Stimulated activated CD4-positive, alpha-beta T cell treated with anti-CD3 and anti-CD28 coated beads, Interleukin-2, amount 100 ng/mL, for 4 hours (primary cell): ENCODE measurements around the gene GCK.
"Not testable (repeated sequence)": the region's sequence is repeated elsewhere in the genome, so short reads cannot be mapped to it uniquely, and the experiment has no call there.

Experiments
- DNase-seq: peaks from one replicate; pipeline ENCODE4 v3.0.0-alpha.2; 2020; ENCODE audit warnings: low read depth

Gene GCK

DNA sequence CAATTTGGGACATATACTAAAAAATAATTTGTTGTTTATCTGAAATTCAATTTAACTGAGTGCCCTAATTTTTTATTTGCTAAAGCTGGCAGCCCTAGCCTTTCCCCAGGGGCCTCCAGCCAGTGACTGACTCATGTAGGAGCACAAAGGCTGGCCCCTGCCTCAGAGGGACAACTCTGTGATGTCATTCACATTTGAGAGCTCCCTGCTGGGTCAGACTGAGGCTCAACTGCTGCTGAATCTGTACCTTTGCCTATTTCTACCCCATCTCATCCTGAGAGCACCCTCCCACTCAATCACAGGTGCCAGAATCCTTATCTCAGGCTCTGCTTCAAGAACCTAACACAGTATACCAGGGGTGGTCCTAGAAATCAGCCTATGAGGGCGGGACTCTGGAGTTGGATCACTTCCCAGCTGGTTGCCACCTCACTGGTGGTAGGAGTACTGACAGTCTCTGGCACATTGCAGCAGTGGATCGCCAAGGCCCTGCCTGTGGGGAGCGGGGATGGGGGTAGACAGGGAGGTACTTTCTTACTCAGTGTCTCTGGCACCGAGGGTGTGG is 11.6 kb downstream of the GCK start:
- DNase-seq = no peak

DNA sequence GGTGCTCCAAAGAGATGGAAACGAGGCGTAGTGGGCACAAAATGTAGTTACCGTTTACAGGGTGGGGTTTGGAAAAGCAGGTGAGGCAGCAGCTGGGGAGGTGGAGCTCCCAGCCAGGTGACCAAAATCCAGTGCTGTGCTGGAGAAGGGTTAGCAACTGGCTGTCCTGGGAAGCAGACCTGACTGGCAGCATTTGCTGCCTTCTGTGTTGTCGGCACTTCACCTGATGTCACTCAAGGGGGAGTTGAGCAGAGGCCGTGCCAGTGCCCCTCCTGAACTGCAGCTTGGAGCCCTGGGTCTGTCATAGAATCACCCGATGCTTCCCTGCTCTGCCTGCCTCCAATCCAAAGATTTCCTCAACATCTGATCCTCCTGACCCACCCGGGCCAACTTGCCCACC is 12.8 kb downstream of the GCK start:
- no peak for DNase-seq

DNA sequence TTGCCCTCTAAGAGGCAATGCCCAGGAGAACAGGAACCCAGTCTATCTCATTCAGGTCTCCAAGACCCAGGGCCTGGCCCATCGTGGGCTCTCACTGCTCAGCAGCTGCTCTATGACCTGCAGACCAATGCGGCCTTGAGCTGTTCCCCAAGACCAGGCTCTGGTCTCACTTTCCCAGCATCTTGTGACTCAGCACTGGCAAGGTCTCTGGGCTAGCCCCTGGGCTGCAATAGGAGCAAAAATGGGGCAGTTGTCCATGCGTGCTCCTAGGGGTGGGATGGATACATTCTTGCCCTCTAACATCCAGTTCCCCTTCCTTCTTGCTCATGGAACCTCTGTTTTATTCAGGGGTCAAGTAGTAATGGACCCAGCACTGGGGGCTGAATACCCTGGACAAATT is 13.5 kb downstream of the GCK start:
- no peak for DNase-seq

DNA sequence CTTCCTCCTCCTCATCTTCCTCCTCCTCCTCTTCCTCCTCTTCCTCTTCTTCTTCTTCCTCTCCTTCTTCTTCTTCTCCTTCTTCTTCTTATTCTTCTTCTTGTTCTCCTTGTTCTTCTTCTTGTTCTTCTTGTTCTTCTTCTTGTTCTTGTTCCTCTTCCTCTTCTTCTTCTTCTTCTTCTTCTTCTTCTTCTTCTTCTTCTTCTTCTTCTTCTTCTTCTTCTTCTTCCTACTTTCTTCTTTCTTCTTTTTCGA is 14.6 kb downstream of the GCK start:
- not testable (repeated sequence) for DNase-seq

DNA sequence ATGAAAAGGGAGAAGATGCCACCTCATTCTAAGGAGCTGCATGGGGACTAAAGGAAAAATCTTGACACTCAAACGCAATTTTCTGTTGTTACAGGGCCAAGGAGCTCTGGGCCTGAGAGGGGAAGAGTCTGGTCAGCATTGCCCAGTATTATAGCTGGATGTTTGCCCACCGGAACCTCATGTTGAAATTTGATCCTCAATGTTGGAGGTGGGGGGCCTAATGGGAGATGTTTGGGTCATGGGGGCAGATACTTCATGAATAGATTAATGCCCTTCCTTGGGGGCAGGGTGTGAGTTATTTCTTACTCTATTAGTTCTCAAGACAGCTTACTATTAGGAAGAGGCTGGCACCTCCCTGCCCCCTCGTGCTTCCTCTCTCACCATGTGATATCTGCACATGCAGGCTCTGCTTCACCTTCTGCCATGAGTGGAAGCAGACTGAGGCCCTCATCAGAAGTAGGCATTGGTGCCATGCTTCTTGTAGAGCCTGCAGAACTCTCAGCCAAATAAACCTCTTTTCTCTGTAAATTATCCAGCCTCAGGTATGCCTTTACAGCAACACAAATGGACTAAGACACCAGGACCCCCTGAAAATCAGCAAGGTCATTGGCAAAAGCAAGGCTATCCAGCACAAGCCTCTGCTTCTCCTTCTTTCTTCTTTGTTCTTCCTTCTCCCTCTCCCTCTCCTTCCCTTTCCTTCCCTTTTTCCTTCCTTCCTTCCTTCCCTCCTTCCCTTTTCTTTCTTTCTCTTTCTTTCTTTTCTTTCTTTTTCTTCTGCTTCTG is 15.1 kb downstream of the GCK start:
- no peak for DNase-seq

DNA sequence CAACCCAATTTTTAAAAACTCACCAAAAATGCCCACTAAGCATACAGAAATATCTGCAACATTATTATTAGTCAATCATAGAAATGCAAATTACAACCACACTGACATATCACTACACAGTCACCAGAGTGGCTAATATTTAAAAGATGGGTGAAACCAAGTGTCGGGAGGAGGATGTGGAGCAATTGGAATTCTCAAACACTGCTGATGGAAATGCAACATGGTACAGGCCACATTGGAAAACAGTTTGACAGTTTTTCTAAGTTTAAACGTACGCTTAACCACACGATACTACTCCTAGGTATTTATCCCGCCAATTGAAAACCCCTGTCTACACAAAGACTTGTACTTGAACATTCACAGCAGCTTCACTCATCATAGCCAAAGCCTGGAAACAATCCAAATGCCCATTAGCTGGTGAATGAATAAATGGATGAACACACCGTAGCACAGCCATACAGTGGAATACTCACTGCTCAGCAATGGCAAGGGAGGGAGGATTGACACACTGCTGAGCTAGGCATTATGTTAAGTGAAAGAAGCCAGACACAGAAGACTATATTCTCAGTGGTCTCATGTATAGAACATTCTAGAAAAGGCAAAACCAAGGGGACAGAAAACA is 16.3 kb downstream of the GCK start:
- DNase-seq = no peak

DNA sequence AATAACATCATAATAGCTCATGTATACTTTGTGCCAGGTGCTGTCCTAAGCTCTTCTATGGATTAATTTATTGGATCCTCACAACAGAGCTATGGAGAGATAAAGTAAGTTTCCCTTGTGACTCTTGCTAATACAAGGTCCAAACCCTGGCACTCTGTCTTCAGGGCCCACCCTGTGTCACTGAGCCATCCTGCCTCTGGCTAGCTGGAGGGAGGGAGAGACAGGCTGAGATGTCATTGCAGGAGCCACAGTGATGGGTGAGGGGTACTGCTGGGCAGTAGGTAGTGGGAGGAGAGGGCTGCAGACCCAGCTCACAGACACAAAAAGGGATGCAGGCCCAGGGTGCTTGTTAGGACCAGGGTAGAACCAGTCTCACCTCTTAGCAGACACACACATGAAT is 16.9 kb downstream of the GCK start:
- DNase-seq = no peak

DNA sequence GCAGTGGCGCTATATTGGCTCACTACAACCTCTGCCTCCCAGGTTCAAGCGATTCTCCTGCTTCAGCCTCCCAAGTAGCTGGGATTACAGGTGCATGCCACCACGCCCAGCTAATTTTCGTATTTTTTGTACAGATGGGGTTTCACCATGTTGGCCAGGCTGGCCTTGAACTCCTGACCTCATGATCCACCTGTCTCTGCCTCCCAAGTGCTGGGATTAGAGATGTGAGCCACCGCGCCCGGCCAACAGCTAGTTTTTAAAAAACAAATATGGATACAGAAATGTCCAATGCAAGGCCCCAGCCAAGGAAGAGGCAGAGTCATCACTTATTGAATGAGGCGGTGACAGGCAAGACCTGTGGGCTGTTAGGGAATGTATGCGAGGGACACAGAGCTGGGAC is 17.3 kb downstream of the GCK start:
- DNase-seq = not testable (repeated sequence)

DNA sequence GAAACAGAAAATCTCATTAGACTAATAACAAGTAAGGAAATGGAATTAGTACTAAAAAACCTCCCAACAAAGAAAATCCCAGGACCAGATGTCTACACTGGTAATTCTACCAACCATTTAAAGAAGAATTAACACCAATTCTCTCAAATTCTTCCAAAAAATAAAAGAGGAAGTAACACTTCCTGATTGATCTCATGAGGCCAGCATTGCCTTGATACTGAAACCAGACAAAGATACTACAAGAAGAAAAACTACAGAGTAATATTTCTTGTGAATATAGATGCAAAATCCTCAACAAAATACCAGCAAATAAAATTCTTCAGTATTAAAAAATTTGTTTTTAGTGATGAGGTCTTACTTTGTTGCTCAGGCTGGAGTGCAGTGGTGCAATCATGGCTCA is 21.3 kb downstream of the GCK start:
- DNase-seq = no peak

DNA sequence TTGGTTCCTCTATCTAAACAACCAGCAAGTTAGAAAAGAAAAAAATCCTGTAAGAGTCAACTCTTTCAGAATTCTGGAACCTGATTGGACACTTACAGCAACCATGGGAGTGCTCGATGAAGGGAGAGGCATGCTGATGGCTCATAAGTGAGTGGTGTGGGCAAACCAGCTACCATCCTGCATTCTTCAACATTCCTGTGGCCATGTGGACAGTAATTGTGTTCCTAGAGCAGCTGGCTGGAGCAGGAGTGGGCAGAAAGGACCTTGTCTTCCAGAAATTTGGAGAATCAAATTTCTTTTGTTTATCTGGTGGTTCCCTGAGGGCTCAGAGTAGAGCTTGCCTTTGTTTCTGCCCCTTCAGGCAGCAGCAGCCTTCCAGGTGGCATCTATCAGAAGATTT is 25.6 kb downstream of the GCK start:
- DNase-seq = no peak

DNA sequence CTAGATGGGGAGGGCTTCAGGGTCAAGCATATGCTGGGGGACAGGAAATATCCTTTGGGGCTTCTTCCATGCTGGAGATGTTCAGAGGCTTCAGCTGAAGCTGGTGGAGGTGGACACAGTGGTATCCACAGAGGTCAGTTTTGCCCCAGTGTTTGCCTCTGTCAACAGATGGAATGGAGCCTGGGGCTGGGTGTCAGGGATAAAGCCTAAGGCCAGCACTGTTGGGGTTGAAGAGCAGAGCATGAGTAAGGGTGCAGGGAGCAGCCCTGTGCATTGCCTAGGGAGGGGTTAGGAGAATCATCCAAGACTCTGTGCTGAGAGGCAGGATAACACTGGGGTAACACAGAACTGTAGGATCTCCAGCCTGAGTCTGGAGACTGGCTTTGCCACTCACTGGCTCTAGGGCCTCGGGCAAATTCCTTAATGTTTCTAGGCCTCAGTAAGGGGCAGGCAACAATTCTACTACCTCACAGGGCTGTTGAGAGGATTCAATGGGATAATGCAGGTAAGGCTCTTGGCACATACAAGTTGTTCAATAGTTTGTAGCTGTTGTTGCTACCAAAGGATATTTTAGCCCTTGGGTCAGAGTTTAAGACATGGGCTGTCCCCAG is 26.3 kb downstream of the GCK start:
- no peak for DNase-seq

DNA sequence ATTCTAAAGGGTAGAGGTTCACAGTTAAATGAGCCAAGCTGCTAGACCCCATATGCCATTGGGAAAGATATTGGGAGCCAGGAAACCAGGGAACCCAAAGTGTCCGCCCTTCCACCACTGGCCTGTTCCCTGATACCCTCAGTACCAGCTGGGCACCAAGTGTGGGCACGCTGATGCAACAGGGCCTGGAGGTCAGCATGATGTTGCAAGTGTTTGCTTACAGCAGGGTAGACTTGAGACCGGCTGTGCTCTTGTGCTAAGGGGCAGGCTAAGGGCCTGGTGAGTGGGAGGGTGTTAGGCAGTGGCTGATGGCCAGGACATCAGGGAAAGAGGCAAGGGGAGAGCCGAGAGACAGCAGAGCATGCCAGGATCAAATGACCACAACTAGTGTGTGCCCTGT is 27.1 kb downstream of the GCK start:
- DNase-seq = no peak

DNA sequence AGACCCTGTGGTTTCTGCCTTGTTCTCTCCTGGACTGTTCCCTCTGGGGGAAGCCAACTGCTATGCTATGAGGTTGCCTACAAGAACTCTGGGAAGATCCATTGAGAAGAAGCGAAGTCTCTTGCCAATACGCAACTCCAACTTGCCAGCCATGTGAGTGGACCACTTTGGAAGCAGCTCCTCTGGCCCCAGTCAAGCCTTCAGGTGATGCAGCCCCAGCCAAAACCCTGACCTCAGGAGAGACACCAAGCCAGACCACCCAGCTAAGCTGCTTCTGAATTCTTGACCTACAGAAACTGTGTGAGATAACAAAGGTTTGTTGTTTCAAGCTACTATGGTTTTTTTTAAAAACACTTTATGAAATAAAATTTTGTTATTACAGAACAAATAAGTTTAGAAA is 27.9 kb downstream of the GCK start:
- DNase-seq = no peak

DNA sequence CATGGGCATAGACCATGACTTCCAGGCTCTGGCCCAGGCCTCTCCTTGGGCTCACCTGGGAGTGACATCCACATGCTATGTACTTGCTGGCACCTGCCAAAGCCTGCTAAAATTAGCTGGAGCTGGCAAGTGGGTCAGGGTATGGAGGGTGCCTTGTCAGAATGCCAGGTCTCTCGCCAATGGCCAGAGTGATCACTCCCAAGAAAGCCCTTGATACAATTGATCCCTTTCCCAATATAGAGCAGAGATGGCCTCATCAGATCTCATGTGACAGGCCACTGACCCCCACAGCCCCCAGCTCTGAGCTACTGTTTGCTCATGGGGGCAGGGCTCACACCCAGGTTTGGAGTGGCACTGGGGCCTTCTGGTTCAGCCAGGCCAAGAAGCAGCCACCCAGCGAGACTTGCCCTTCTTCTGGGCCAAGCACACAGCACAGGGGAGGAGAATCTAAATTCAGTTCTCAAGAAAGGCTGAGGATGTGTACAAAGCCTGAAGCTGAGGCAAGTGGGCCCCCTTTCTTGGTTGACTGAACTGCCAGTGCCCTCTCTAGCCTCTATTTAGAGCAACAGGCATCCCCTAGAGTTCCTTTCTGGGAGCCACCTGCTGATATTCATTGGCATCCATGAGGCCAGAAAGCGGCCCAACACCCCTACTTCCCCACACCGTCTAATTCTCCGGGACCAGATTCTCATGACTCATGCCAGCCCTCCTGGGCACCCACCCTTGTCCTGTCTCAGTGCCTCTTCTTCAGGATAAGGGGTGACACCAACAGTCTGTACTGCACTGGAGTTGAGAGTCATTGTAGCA is 29.2 kb downstream of the GCK start:
- DNase-seq = no peak

DNA sequence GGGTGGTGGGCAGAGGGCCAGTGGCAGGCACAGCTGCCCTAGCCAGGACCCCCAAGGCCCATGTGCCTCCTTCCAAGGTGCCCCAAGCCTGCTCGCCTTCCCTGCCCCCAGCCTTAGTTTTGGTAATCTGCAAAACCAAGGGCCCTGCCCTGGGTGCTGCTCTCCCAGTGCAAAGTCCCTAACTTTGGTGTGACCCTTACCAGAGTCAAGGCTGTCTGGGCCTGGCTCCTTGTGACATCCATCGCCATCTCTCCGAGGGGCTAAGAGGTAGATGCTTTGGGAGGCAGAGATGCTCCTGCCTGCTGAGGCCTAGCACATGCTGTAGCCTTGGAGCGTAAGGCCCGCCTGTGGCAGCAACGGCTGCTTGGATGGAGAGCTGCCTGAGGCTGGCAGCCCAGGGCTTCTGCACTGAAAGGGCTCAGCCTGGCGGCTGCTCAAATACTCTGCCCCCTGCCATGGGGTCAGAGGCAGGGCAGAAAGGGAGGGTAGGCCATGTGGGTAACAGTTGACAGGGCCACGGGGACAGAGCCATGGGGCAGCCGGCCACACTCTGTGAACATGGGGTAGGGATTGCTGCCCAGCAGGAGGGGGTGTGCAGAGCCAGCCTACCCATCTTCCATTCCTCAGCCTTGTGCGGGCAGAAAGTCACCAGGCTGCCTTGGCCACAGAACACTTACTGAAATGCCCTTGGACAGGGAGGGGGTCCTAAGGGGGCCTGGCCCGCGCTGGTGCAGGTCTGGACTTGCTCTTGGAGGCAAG is 30.2 kb downstream of the GCK start:
- DNase-seq = no peak

DNA sequence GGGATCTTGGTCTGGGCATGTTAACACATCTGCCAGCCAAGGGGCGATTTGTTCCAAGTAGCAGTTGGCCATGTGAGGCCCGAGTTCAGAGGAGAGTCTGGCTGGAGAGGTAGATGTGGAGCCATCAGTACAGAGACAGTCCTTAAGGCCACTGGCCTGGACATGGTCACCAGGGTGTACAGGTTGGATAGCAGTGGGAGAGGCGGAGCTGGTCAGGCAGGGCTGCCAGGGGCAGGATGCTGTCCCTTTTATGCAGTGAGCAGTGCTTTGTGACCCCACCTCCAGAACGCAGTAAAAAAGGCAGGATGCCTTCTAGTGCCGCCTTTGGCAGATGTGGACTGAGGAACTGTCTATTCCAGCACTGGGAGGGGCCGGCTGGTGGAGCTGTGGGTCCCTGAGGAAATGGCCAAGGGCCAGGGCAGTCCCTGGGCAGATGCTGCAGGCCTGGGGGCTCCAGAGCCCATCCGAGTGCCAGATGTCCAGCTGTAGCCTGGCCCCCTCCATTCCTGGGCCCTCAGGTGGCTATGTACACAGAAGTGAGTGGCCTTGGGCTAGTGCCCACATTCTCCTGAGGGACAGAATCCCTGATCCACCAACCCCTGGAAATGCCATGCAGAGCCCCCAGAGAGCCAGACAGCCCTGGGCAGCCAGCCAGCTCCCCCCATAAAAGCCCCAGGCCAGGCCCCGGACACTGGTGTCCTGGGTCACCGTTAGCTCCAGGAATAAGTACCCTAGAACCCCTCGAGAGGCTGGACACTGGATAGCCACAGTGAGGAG is 31.0 kb downstream of the GCK start:
- no peak for DNase-seq

DNA sequence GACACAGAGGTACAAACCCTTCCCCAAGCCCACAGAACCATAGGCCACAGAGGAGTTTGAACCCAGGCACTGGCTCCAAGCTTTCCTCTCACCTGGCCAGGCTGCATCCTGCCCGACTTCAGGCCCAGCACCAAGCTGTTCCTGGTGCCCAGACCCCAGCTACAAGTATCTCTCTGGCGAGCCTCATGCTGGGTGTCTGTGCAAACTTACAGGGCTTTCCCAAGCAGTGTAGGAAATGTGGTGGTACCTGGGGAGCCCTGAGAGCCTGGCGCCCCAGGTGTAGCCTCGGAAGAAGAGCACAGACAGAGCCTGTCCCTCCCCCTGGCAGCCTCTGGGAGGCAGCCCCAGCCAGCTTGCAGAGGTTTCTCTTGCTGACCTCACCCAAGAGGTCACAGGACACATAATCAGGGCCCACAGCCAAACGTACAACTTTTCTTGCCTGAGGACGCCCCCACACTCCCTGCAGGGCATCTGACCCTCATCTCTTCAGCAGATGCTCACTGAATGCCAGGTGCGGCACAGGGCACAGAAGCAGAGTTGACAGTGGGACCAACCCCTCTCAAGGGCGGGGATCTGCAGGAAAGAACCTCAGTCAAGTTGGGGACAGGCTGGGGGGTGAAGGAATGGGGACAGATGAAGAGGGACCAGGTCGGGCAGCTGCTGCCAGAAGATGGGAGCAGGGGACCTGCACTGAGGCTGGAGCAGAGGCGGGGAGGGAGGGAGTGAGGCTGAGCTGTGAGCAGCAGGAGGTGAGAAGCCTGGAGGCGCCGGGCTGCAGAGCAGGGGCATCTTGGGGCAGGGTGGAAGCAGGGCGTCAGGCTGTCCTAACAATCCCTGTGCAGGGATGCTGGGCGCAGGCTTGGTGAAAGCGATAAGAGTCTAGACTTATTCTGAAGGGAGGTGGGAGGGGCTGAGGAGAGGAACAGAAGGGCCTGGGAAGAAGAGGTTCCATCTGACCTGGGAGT is 31.8 kb downstream of the GCK start:
- no peak for DNase-seq

DNA sequence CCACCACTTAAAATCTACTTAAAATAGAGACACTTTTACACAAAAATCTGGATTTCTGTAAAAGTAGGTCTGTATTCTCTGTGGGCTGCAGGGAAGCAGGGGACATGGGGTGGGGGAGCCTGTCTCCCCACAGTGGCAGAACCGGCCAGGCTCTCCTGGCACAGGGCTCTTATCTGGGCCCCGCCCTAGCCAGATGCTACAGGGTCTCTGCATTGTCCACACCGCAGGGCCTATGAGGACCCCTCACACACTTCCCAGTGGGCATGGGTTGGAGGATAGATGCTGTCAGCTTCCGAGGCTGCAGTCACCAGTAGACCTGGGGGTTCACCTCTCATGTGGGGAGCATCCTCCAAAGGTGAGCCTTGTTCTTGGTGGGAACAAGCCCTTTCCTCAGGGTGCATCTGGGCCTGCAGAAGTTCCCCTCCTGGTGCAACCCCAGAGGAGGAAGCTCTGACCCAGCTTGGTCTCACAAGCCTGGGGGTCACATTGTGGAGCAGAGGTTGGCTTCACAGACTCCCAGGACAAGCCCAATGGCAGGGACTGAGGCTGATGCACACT is 32.7 kb downstream of the GCK start:
- no peak for DNase-seq
